ENCODE results near the gene CCR1. TPM values are rescaled to one million over a fixed set of nuclear protein-coding genes. Genes with fewer than 3 reads are reported as not detected.
"Not testable (repeated sequence)": the region's sequence is repeated elsewhere in the genome, so short reads cannot be mapped to it uniquely, and the experiment has no call there.

CCR1 gene
- total RNA-seq, 3 donors from 2014 or later = 4.3 to 15.0 (median 9.2) TPM

DNA sequence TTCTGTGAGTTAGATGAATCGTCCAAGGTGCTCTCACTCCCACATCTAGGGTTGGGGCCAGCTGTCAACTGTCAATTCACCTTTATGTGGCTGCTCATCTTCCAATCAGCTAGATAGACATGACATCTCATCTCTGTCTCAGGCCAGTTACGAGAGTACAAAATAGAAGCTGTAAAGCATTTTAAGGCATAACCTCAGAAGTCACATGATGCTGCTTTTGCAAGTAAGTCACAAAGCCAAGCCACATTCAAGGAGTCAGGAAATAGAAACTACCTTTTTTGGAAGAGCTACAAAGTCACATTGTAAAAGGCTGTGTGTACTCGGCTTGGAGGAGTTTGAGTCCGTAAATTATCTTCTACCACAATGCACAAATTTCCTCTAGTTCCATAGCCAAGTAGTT lies 5.1 kb upstream of the CCR1 start:
- Histone ChIP-seq H3K4me1 (no peaks in the 10 kb centered on the region), H3K4me3 (no peak overlapping the region), H3K27me3 (no peaks in the 10 kb centered on the region), H3K27ac (no peak overlapping the region), H3K9me3 (no peaks in the 10 kb centered on the region), H3K36me3 (no peaks in the 10 kb centered on the region)
- TF ChIP-seq, protein P1, sequence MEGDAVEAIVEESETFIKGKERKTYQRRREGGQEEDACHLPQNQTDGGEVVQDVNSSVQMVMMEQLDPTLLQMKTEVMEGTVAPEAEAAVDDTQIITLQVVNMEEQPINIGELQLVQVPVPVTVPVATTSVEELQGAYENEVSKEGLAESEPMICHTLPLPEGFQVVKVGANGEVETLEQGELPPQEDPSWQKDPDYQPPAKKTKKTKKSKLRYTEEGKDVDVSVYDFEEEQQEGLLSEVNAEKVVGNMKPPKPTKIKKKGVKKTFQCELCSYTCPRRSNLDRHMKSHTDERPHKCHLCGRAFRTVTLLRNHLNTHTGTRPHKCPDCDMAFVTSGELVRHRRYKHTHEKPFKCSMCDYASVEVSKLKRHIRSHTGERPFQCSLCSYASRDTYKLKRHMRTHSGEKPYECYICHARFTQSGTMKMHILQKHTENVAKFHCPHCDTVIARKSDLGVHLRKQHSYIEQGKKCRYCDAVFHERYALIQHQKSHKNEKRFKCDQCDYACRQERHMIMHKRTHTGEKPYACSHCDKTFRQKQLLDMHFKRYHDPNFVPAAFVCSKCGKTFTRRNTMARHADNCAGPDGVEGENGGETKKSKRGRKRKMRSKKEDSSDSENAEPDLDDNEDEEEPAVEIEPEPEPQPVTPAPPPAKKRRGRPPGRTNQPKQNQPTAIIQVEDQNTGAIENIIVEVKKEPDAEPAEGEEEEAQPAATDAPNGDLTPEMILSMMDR (IDR thresholded peaks at IDR 0.05) = no peak
- no peak for TF ChIP-seq POLR2AphosphoS5 (IDR thresholded peaks at IDR 0.05)
- TF ChIP-seq POLR2A (IDR thresholded peaks at IDR 0.05) = no peak
- intact Hi-C loops (cut with DNase I; ENCODE audit: low total_unique reads) = no loop called here
- no peak for DNase-seq (ENCODE audit: low spot score in 2 of 2)

DNA sequence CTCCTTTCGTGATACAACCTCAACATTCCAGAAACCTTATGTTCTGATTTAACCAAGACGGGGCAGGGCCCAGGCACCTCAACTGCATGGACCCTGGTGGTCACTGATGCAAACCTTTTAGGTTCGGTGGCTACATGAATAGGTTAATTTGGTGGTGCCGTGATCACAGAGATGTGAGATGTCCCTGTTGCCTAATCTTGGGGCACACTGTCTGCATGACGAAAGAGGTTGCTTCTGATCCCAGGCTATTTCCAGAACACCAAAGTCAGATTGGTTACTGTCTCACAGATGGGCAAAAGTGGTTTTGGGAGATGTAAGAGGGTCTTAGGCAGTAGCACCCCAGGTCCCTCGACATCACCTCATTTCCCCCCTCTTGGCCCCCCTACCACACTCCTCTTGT lies 4.0 kb upstream of the CCR1 start:
- no peaks in the 10 kb centered on the region for H3K36me3 ChIP-seq
- H3K27ac ChIP-seq = no peak overlapping the region
- no peak for DNase-seq (ENCODE audit: low spot score in 2 of 2)
- intact Hi-C loops (cut with DNase I; ENCODE audit: low total_unique reads) = no loop called here
- H3K27me3 ChIP-seq = no peaks in the 10 kb centered on the region
- TF ChIP-seq POLR2A (IDR thresholded peaks at IDR 0.05) (no peak), POLR2AphosphoS5 (IDR thresholded peaks at IDR 0.05) (no peak)
- TF ChIP-seq, protein P1 (IDR thresholded peaks at IDR 0.05) = no peak
- no peaks in the 10 kb centered on the region for H3K4me1 ChIP-seq
- no peak overlapping the region for H3K4me3 ChIP-seq
- no peaks in the 10 kb centered on the region for H3K9me3 ChIP-seq

DNA sequence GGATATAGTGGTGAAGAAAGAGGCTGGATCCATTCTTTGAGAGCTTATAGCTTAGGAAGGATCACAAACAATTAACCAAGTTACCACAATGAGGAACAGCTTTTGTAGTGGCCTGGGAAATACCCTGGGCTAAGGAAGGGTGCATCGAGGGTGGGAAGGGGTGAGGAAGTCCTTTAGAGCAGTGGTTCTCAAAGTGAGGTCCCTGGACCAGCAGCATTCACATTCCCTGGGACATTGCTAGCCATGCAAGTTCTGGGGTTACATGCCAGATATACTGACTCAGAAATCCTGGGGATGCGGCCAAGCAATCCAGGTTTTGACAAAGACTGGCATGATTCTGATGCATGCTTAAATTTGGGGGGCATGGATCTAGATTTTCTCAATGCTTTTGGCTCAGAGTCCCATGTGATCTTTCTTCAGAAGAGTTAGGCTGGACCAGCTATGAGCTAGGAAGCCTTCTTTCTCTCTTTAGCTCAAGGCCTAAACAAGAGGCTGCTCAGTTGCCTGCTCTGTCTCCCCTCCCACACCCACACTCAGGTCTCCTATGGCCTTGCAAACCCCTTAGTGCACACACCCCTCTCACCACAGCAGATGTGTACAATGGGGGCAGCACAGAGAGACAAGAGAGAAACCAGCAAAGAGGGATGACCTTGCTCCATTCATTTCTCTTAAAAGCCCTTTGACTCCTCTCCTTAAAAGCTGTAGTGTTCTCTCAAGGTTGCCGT lies 1.8 kb upstream of the CCR1 start:
- Histone ChIP-seq H3K4me3 (no peak overlapping the region), H3K27me3 (no peaks in the 10 kb centered on the region), H3K36me3 (no peaks in the 10 kb centered on the region), H3K9me3 (no peaks in the 10 kb centered on the region), H3K27ac (no peak overlapping the region), H3K4me1 (no peaks in the 10 kb centered on the region)
- TF ChIP-seq POLR2AphosphoS5 (IDR thresholded peaks at IDR 0.05) (no peak), POLR2A (IDR thresholded peaks at IDR 0.05) (no peak)
- TF ChIP-seq, protein P1 (IDR thresholded peaks at IDR 0.05) = no peak
- intact Hi-C loops (cut with DNase I; ENCODE audit: low total_unique reads) = no loop called here
- no peak for DNase-seq (ENCODE audit: low spot score in 2 of 2)

DNA sequence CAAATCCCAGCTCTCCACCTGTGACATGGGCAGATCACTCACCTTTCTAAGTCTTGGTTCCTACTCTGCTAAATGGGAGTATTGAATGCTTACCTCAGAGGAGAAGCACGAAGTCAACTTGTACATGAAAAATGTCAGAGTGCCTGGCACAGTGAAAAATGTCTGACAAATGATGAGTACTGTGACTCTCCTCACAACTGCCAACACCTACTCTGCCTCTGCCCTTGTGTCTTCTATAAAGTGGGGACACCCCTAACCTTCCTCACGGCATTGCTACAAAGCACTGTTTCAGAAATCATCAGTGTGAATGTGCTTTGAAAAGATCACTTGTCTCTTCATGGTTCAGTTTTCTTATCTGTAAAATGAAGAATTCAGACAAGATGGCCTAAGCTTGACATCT lies 940 bp upstream of the CCR1 start:
- no peak overlapping the region for H3K27ac ChIP-seq
- no peaks in the 10 kb centered on the region for H3K4me1 ChIP-seq
- H3K36me3 ChIP-seq = no peaks in the 10 kb centered on the region
- no peaks in the 10 kb centered on the region for H3K27me3 ChIP-seq
- H3K9me3 ChIP-seq = no peaks in the 10 kb centered on the region
- H3K4me3 ChIP-seq = no peak overlapping the region
- no peak for DNase-seq (ENCODE audit: low spot score in 2 of 2)
- intact Hi-C loops (cut with DNase I; ENCODE audit: low total_unique reads) = no loop called here
- TF ChIP-seq POLR2AphosphoS5 (IDR thresholded peaks at IDR 0.05) (no peak), POLR2A (IDR thresholded peaks at IDR 0.05) (no peak)
- TF ChIP-seq, protein P1 (IDR thresholded peaks at IDR 0.05) = no peak

DNA sequence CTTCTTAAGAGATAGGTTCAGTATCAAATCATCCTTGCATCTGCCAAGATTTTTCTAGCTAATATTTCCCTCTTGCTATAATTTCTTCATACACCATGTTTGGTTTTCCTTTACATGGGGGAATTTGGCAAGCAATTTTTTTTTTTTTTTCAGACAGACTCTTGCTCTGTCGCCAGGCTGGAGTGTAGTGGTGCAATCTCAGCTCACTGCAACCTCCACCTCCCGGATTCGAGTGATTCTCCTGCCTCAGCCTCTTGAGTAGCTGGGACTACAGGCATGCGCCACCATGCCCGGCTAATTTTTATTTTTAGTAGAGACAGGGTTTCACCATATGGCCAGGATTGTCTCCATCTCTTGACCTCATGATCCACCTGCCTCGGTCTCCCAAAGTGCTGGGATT lies 599 bp downstream of the CCR1 start:
- H3K27me3 ChIP-seq; intact Hi-C loops (cut with DNase I; ENCODE audit: low total_unique reads); H3K9me3 ChIP-seq; H3K36me3 ChIP-seq; DNase-seq (ENCODE audit: low spot score in 2 of 2); H3K4me1 ChIP-seq: not testable (repeated sequence)
- H3K4me3 ChIP-seq = peak overlapping the region; percentile 6 to 31 (median 31)
- H3K27ac ChIP-seq = peak overlapping the region in 1 of 2 donors; percentile 48
